Endometrium (tissue), 2 donors: Measurements from ENCODE around the gene ADK.
"Not testable (repeated sequence)": the region's sequence is repeated elsewhere in the genome, so short reads cannot be mapped to it uniquely, and the experiment has no call there.

ENCODE experiments used
- FAIRE-seq: peaks from 2 replicates; lab custom pipeline; 2012; peaks lifted over from hg19 to GRCh38; lab: Jason Lieb, UNC
- donor health status: control.
- donor health status: control.

Gene ADK

DNA sequence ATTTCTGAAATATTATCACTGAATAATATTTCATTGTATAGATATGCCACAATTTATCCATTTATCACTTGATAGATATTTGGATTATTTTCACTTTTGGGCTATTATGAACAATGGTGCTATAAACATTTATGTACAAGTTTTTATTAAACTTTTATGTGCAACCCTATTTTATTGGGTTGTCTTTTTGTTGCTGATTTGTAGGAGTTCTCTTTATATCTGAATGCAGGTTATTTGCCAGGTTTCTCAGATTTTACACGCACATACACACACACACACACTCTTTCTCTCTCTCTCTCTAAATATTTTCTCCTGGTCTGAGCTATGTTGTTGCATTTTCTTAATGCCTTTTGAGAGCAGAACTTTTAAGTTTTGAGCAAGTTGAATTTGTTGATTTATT is 36.2 kb downstream of the ADK start:
- FAIRE-seq, result no peak

DNA sequence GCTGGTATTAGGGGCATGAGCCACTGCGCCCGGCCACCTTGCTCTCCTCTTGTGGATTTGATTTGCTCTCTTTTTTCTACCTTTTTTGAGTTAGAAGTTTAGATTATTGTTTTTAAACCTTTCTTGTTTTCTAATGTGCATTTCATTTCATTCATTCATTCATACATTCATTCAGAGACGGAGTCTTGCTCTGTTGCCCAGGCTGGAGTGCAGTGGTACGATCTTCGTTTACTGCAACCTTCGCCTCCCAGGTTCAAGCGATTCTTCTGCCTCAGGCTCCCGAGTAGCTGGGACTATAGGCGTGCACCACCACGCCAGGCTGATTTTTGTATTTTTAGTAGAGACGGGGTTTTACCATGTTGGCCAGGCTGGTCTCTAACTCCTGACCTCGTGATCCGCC is 37.6 kb downstream of the ADK start:
- not testable (repeated sequence) for FAIRE-seq

DNA sequence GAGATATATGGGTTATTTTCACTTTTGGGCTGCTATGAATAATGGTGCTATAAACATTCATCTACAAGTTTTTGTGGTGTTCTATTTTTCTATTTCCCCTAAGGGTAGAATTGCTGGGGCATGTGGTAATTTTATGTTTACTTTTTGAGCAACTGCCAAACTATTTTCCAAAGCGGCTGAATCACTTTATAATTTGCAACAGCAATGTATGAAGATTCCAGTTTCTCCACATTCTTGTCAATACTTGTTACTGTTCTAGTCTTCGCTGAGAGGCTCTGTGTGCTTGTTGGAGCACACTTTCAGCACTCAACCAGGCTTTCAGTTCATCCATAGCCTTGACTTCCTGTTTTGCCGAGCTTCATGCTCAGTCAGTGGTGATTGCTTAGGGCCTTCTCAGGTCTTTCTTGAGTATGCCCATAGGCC is 39.0 kb downstream of the ADK start:
- no peak for FAIRE-seq

DNA sequence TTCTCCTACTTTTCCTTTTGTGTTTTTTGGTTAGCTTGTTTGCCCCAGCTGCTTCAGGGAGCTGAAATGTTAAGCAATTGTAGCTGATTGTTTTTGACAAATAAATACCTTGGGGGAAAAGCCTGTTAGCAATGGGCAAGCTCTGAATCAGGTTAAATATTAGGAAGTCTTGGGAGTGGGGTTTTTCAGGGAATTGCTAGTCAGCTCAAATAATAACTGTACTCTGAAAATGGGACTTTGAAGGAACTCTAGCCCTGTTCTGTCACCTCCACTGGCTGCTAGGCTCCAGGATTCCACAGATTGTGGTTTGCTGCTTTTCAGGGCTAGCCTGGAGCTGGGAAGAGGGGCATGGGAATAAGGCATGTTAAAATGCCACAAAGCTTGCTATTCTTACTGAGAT is 39.5 kb downstream of the ADK start:
- FAIRE-seq, result no peak

DNA sequence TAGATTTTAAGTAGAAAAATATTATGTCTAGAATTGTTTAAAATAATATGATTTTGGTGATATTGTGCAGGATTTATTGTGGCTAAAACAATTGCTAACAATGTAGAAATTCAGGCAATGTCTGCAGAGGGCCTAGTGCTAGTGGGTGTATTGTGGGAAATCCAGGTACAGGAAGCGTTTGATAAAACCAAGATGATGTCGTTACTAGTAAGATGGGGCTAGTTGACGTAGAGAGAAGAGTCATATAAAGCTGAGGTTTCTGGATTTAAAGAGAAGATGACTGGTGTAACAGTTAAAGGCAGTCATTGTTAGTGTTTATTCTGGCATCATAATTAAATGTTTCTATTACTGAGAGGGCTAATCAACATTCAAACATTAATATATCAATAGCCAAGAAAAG is 43.5 kb downstream of the ADK start:
- FAIRE-seq, result no peak

DNA sequence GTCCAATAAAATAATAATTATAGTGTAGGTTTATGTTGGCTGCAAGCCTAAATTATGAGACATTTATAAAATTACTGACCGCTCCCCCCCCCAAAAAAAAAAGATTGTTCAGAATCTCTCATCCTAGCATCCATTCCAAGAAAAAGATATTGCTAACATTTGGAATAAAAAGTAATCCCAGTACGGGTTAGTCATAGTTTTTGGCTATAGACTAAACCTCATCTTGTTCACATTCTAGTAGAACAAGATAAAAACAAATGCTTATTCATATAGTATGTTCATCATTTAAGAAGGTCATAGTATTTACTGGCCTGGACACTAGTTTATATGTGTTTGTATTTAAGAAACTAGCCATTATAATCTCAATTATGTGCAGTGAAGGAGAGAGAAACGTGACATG is 44.0 kb downstream of the ADK start:
- no peak for FAIRE-seq

DNA sequence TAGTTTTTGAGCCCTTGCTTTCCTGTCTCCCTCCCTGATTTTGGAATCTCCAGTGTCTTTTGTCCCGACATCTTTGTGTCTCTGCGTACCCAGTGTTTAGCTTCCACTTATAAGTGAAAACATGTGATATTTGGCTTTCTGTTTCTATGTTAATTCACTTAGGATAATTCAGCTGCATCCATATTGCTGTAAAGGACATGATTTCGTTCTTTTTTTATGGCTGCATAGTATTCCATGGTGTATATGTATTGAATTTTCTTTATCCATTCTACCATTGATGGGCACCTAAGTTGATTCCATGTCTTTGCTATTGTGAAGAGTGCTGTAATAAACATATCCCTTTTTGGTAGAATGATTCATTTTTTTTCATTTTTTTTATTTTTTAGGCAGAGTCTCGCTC is 48.3 kb downstream of the ADK start:
- no peak for FAIRE-seq

DNA sequence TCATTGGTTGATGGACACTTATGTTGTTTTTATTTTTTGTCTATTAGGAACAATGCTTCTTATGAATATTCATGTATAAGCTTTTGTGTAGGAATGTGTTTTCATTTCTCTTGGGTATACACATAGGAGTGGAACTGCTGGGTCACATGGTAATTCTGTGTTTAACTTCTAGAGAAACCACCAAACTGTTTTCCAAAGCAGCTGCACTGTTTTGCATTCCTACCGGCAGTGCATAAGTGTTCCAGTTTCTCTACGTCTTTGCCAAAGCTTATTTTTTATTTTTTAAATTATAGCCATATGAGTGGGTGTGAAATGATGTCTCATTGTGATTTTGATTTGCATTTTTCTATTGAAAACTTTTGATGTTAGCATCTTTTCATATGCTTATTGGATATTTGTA is 51.3 kb downstream of the ADK start:
- FAIRE-seq, result peak; percentile 23

DNA sequence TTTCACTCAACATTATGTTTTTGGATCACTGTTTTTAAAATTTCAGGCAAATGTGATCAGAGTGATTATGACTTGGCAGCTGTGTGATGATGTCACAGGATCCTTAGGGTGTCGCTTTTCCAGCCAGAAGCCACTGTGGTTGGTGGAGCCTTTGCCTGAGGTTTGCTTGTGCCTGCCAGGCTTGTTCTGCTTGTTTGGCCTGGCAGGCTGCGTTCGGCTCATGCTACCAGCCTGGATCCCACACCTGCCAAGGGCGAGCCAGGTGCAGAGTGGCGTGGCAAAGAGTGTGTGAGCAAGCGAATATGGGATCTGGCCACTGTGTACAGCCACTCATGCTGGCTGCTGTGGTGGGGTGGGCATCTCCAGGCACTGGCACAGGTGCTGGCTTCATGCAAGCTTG is 55.7 kb downstream of the ADK start:
- FAIRE-seq, result no peak

DNA sequence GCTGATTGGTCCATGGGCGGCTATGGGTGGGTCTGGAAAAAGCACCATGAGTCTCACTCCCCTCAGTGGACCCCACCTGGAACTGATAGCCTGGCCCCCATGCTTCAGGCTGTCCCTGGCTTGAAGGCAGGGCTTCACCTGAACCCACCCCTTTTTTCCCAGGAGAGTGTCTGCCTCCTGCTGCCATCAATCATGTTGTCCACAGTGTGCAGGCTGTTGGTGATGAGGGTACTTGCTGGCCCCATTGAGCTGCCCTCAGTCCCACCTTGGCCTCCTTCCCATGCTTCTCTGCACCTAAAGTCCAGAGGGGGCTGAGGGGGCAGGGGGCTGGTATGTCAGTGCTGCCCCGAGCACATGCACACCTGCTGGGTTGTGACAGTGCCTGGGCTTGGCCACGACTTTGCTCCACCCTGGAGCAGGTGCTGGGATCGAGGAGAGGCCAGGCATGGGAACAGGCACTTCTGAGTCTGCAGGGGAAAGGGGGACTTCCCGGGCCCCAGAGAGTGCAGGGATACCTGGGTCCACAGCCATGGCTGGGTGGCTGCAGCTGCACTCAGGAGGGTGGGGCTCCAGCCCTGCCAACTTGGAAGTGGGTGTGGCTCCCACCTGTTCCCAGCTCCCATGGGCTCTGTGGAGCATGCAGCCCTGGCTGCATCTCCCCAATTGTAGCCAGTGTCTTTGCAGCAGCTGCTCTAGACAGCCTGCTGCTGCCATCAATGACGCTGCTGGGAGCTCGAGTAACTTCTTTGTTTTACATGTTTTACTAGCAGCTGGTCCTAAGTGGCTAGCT is 56.9 kb downstream of the ADK start:
- FAIRE-seq, result no peak

DNA sequence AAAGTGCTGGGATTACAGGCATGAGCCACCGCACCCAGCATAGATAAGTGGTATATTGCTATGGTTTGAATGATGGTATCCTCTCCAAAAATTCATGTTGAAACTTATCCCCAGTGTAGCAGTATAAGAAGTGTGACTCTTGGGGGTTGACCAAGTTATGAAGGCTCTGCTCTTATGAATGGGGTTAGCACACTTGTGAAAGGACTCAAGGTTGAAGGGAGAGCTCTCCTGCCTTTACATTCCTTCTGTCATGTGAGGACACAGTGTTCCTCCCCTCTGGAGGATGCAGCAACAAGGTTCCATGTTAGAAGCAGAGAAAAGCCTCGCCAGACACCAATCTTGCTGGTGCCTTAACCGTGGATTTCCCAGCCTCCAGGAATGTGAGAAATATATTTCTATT is 58.0 kb downstream of the ADK start:
- FAIRE-seq, result no peak

DNA sequence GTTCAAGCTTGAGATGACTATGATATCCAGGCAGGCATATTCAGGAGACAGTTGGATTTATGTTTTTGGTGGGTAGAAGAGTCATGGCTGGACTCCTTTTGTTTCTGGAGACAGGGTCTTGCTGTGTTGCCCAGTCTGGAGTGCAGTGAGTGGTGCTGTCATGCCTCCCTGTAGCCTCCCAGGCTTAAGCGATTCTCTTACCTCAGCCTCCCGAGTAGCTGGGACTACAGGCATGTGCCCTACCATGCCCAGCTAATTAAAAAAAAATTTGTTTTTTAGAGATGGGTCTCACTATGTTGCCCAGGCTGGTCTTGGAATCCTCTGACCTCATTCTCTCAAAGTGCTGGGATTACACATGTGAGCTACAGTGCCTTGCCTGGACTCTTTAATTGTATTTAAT is 62.0 kb downstream of the ADK start:
- no peak for FAIRE-seq

DNA sequence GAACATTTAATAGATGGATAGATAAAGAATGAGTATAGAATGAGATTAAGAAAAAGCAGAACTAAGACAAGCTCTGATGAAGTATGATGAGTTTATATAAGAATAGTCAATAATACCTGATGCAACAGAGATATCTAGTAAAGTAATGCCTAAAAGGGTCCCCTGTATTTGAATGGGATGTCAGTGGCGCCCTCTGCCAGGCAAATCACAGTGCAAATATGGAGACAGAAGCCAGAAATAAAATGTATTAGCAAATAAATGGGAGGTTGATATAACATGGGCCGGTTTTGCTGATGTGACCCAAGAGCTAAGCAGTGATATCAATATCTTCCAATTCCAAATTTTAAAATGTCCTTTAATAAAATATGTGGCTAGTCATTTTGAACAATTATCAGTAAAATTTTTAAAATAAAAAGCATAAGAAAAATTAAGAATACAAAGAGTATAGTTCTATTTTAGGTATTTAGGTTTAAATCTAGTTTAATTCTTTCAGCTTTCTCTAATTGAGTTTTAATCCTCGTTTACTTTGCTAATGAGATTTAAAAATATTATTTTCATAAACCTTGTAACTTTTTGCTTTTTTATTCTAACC is 62.6 kb downstream of the ADK start:
- FAIRE-seq, result peak; percentile 18

DNA sequence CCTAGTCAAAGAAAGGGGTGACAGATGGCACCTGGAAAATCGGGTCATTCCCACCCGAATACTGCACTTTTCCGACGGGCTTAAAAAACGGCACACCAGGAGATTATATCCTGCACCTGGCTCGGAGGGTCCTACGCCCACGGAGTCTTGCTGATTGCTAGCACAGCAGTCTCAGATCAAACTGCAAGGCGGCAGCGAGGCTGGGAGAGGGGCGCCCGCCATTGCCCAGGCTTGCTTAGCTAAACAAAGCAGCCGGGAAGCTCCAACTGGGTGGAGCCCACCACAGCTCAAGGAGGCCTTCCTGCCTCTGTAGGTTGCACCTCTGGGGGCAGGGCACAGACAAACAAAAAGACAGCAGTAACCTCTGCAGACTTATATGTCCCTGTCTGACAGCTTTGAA is 66.1 kb downstream of the ADK start:
- FAIRE-seq, result not testable (repeated sequence)

DNA sequence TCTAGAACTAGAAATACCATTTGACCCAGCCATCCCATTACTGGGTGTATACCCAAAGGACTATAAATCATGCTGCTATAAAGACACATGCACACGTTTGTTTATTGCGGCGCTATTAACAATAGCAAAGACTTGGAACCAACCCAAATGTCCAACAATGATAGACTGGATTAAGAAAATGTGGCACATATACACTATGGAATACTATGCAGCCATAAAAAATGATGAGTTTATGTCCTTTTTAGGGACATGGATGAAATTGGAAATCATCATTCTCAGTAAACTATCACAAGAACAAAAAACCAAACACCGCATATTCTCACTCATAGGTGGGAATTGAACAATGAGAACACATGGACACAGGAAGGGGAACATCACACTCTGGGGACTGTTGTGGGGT is 71.4 kb downstream of the ADK start:
- not testable (repeated sequence) for FAIRE-seq

DNA sequence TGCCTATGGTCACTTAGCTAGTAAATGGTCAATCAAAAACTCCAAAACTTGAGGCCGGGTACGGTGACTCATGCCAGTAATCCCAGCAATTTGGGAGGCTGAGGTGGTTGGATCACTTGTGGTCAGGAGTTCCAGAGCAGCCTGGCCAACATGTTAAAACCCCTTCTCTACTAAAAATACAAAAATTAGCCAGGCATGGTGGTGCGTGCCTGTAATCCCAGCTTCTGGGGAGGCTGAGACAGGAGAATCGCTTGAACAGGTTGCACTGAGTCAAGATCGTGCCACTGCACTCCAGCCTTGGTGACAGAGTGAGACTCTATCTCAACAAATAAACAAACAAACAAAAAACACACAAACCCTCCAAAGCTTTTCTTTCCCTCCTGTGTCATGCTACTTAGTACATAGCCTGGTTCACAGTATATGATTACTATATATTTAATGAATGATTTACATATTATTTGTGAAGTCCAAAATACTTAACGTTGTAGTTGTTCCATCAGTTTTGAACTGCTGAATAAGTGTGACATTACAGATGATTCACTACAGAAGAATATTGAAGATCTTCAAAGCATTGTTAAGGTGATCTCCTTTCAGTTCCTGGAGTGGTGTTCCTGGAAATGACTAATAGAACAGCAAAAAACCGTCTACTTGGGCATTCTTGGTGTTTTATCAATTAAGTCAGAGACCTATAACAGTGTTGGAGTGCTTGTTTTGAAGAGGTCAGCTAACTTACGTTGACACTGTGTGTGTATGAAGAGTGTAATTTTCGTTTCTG is 72.9 kb downstream of the ADK start:
- no peak for FAIRE-seq

DNA sequence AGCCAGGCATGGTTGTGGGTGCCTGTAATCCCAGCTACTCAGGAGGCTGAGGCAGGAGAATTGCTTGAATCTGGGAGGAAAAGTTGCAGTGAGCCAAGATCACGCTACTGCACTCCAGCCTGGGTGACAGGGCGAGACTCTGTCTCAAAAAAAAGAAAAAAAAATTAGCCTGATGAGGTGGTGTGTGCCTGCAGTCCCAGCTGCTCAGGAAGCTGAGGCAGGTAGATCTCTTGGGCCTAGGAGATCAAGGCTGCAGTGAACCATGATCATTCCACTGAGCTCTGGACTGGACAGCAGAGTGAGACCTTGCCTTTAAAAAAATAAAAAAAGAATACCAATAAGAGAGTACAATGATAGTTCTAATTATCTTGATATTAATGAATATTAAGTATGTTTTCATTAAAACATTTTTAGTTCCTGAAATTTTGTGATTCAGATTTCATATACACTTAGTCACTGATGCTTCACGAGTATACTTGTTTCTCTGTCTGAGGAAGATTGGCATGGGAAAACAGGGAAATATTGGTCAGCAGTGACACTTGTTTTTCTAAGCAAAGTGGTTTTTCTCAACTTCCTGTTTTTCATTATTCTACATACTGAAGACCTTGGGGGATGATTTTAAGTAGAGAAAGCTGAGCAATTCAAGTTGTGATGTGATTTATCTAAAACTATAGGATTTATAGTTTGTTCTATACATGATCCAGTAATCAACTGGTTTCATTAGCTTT is 76.8 kb downstream of the ADK start:
- no peak for FAIRE-seq

DNA sequence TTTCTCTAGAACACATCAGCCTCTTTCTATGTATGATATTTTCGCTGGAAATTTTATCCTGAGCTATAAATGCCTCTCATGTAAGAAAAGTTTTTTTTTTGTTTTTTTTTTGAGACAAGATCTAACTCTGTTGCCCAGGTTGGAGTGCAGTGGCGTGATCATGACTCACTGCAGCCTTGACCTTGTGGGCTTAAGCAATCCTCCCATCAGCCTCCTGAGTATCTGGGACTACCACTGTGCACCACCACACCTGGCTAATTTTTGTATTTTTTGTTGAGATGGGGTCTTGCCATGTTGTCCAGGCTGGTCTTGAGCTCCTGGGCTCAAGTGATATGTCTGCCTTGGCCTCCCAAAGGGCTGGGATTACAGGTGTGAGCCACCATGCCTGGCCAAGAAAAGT is 80.4 kb downstream of the ADK start:
- no peak for FAIRE-seq

DNA sequence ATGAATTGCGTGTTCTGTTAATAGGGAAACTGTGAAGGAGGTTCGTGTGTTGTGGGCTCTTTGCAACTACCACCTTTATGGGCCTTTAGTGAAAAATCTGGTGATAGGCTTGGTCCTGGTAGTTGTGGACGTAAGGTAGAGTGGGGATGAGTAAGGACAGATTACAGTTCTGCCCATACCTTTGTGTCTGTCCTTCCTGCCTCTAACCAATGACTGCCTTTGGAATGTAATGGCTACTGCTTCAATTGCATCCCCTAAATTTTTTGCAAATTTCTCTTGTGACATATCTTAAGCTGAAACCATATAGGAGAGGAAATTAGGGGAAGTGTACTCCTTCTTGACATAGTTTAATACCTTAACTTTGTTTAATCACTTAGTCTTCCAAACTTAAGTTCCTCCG is 82.3 kb downstream of the ADK start:
- no peak for FAIRE-seq

DNA sequence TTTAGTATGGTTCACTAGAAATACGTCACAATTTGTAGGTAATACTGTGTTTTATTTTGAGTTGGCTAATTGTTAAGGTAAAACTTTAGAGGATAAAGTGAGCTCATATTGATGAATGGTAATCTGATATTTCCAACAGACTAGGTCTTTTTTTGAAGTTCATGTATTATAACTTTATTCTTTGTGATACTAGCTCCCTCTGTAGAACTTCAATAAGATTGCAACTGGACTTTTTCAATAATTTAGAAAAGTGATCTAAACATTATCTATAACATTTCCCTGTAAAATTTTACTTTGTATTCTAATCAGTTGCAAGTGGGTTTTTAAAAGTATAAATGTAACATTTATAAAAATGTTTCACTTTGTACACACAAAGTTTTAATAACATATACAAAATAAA is 83.5 kb downstream of the ADK start:
- peak; percentile 95 for FAIRE-seq

DNA sequence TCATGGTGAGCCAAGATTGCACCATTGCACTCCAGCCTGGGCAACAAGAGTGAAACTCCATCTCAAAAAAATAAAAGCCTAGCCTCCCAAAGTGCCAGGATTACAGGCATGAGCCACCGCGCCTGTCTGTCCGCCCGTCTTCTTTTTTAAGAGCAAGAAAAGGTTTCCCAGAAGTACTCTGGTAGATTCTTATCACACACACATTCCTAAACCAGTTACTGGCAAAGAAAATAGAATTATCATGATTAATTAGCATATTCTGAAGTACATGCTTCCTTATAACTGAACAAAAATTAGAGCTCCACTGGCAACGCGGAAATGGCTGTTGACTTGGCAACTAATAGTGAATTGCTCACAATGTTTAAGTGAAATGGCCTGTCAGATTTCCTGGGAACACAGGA is 87.0 kb downstream of the ADK start:
- no peak for FAIRE-seq

DNA sequence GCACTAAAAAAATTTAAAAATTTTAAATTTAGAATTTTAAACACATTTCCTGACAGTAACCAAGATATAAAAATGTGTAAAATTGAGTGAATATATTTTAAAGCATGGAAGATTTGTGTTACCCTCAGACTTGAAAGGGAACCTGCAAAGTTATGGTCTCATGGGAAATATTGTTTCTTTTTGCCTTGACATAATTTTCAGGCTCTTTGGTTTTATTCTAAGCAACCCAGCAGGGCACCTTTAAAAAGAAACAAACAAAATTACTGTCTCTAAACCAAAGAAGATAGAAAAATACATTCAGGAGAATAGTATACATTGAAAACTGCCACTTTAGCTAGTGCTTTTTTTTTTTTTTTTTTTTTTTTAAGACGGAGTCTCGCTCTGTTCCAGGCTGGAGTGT is 87.5 kb downstream of the ADK start:
- FAIRE-seq, result no peak

DNA sequence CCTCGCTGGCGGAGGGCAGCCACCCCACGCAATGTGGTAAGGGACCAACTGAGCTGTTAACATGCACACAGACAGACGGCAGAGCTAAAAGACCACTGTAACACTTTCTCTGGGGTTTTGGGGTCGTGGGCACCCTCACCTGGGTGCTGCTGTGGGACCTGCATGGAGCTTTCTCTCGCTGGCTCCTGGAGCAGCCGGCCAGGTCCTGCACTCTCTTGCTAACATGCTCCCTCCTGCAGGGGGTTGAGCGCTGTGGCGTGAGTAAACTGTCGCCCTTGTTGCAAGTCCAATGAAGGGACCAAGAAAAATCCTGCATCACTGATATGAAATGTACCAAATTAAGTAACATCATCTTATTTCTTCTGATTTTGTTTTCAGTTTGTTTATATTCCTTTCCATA is 92.0 kb downstream of the ADK start:
- FAIRE-seq, result no peak
